Esophagus squamous epithelium (tissue), 4 donors: Measurements from ENCODE around the gene UBXN4.

Experiments used
- CTCF ChIP-seq, 6 experiments: fragments of 450-650 bp in 4 of 6; fragments of 200-600 bp in 2 of 6; sonication (generic) in 2 of 6; IDR thresholded peaks; one replicate each; pipeline ENCODE4 v1.5.1; 2016 to 2019; ENCODE audit warnings: antibody characterized with exemption in 6 of 6, mild to moderate bottlenecking in 4 of 6, moderate library complexity in 4 of 6
- POLR2A ChIP-seq, 4 donors: fragments of 450-650 bp; IDR thresholded peaks; one replicate each; pipeline ENCODE4 v1.6.1; 2017; ENCODE audit warnings: antibody characterized with exemption in 4 of 4, mild to moderate bottlenecking in 4 of 4, moderate library complexity in 3 of 4

GRCh38 chr2:135783439-135783838 is 41.8 kb downstream of the UBXN4 start:
- TF ChIP-seq CTCF (IDR thresholded peaks at IDR 0.05) (no peak), POLR2A (IDR thresholded peaks at IDR 0.05) (no peak)
